Suppressor macrophage (primary cell): ENCODE results near the gene L1CAM.

ENCODE experiments used
- DNase-seq, 4 experiments: peaks; one replicate each; pipeline ENCODE4 v3.0.0-alpha.2; 2020 to 2022

The L1CAM gene

DNA sequence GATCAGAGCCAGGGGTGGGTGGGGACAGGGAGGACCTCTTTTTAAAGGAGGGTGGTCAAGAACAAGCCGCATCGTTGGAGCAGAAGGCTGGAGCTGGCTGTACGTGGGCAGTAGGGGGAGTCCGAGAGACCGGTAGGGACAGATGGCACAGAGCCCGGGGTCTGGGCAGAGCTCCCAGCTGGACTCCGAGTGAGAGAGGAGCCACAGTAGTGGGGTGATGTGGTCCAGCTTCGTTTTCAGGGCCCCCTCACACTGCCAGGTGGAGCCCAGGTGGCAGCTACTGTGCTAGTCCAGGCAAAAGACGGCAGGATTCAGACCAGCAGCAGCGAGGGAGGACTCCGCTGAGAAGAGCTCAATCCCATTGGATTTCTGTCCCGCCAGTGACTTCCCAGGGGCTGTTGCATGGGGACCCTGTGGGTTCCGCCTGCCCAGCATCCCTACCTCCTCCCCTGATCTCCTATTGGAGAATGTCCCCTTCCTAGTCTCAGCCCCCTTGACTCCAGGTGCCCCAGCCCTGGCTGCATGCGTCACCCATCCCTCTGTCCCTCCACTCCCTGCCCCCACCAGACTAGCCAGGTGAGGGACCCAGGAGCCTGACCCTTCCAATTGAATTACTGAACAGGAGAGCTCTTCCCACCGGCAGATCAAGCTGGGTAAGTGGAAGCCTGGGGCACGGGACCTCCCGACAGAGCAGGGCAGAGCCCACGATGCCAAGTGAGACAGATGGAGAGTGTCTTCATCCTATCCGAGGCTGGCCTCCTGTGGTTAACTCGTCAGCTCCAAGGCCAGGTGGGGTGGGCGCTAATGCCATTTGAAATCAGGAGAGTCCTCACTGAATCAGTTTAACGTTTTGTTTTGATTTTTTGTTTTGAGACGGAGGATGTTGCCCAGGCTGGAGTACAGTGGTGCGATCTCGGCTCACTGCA lies 37.2 kb upstream of the L1CAM start:
- peak in 3 of 4 experiments; percentile 37 to 43 (median 38) for DNase-seq

DNA sequence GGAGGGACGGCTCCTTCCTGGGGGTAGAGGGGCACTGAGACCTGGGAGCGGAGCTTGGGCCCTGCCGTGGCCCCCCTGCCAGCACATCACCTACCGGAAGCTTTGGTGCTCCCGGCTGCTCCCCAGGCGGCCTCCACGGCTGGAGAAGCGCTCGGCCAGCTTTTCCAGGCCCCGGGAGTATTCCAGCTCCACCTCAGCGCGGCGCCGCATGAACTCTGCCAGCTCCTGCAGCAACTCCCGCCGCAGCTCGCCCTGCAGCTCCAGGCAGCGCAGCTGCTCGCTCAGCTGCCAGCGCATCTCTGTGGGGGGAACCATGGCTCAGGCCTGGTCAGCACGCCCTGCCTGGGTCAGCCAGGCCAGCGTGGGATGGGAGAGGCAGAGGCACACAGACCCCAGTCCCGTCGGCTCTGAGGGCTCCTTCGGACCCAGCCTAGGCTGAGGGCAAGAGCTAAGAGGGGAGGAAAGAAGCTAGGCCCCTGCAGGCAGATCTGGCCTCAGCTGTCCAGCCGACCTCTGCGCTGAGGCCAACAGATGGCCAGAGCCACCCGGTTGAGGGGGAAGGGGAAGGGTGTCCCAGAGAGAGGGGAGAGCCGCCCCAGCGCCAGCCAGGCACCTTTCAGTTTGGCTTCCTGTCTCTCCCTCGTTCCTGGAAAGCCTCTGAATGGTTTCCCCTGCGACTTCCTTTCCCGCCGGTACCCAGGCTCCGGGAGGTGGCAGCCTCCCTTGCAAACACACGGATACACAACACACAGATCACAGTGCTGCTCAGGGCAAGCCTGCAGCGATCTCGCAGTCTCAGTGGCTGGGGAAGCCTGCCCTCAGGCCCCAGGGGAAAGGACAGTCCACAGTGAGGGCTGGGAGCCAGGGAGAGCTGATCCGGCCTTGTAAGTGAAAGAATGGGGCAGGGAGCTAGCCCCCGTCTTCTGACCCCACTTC lies 35.8 kb upstream of the L1CAM start:
- DNase-seq, result no peak

DNA sequence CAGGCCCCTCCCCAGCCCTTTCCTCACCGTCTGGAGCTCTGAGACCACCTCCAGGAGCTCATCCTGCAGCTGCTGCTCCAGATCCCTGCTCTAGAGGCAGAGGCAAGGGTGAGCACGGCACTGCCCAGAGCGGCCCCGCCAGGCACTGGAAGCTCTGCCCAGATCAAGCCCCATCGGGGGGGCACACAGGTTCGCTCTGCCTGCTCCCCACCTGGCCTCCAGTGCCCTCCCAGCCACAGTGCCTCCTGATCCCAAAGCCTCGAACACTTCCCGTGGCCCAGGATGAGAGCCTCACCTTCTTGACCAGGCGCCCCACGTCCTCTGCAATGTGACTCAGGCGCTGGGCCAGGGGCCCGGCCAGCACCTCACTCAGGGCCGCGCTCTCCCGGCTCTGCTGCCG lies 35.1 kb upstream of the L1CAM start:
- no peak for DNase-seq

DNA sequence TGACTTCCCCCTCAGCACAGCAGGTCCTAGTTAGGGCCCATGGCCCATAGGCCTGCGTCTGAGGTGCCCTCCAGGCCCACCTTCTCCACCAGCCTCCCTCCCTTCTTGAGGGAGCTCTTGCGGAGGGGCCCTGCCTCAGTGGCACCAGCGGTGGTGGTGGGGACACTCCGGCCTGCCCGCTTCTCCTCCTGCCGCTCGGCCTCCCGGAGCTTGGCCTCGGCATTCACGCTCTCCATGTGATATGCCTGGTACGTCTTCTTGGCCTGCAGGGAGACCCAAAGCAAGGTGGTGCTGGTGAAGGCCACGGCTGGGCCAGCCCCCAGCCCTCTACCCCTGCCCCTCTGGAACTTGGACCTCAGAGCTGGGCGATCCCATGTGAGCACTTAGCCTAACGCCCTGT lies 34.6 kb upstream of the L1CAM start:
- no peak for DNase-seq

DNA sequence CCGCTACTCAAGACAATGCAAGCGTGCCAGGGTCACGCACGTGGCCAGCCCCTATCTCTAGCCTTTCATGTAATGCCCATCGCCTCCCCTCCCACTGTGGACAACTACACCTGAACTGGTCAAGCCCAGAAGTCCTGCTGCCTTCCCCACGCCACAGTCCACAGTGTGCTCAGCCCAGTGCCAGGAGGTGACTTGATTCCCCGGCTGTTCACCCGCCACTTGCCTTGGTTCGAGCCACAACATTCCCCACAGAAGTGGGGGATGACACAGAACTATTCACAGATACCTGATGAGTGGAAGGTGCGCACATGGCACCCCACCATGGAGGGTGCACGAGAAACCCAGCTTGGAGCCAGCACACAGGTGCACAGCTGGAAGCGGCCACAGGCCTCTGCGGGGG lies 33.3 kb upstream of the L1CAM start:
- DNase-seq, result no peak

DNA sequence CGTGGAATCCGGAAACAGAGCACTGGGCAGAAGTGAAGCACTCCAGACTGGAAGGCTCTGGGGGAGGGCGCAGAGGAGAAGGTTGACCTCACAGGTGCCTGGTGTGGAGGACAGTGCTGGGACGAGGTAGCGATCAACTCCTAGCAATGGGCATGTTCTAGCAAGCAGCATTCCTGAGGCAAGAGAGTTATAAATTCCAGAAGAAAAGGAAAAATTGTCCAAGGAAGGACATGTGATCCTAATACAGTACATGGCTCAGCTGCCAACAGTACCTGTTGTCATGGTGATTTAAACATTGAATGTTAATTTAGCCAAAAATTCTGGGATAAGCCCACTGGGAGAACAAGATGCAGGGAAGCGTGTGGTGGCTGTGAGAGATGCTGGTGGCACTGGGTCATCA lies 31.9 kb upstream of the L1CAM start:
- DNase-seq, result no peak

DNA sequence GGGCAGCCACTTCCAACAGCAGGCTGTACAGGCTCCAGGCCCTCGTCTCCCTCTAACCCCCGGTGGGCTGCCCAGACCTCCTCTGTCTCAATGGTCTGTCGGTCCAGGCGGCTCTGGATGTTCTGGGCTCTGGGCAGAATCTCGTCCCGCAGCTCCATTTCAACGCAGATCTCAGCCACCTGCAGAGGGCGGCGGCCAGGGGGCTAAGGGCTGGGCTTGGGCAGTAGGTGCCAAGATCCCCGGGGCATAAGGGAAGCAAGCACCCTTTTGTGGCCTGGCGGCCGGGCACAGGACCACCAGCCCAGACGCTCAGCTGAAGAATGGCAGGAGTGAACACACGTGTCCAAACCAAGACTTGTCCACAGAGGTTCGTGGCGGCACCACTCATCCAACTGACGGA lies 27.7 kb upstream of the L1CAM start:
- DNase-seq, result no peak

DNA sequence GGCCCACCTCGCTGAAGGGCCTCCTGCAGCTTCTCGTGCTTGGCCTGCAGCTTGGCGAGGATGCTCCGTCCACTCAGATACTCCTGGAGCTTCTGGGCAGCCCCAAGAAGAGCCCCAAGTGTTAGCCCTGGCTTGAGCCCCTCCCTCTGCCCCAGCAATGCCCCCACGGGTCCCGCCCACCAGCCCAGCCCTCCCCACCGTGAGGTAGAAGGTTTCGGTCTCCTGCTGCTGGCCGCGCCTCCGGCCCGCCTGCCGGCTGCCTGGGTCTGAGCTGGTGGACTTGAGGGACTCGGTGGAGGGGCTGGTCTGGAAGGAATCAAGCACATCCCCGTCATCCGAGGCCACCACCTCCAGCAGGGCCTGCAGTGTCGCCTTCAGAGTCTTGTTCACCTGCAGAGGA lies 27.2 kb upstream of the L1CAM start:
- no peak for DNase-seq

DNA sequence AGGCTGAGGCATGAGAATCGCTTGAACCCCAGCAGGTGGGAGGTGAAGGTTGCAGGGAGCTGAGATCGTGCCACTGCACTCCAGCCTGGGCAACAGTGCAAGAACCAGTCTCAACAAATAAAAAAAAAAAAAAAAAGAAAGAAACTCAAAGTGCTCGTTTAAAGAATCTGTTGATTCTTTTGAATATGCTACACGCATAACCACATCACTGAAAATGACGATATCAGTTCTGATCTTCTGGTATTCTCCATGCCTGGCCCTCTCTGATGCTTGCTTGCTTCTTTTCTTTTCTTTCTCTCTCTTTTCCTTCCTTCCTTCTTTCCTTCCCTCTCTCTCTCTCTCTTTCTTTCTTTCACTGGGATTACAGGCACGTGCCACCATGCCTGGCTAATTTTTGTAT lies 25.8 kb upstream of the L1CAM start:
- no peak for DNase-seq

DNA sequence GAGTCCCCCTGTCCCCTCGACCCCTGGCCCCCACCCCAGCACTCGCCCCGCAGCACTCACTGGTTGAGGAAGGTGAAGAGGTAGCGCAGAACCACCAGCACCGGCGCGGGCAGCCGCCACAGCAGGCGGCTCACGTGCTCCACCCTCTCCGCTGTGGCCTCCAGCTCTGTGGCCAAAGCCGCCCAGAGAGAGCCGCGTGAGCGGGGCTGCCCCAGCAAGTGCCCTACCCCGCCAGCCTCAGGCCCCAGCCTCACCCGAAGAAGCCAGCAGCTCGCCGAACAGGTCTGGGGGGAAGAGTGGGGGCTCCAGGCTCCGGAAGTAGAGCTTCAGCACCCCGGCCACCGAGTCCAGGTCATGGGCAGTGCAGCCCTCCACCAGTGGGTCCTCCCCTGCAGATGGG lies 24.5 kb upstream of the L1CAM start:
- no peak for DNase-seq

DNA sequence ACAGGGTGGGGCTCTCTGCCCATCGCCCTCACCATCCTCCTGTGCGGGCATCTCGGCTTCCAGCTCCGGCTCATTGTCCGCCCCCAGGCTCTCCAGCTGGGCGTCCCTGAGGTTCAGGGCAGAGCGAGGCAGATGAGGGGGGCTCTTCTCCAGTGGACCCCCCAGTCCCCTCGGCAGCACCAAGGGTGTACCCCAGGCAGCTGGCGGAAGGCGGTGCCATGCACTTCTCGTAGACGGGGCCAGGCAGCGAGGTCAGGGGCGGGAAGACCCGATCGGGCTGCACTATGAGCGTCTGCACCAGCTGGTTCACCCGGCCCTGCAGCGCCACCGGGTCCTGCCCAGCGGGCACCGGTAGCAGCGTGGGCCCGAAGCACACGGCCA lies 24.0 kb upstream of the L1CAM start:
- no peak for DNase-seq

DNA sequence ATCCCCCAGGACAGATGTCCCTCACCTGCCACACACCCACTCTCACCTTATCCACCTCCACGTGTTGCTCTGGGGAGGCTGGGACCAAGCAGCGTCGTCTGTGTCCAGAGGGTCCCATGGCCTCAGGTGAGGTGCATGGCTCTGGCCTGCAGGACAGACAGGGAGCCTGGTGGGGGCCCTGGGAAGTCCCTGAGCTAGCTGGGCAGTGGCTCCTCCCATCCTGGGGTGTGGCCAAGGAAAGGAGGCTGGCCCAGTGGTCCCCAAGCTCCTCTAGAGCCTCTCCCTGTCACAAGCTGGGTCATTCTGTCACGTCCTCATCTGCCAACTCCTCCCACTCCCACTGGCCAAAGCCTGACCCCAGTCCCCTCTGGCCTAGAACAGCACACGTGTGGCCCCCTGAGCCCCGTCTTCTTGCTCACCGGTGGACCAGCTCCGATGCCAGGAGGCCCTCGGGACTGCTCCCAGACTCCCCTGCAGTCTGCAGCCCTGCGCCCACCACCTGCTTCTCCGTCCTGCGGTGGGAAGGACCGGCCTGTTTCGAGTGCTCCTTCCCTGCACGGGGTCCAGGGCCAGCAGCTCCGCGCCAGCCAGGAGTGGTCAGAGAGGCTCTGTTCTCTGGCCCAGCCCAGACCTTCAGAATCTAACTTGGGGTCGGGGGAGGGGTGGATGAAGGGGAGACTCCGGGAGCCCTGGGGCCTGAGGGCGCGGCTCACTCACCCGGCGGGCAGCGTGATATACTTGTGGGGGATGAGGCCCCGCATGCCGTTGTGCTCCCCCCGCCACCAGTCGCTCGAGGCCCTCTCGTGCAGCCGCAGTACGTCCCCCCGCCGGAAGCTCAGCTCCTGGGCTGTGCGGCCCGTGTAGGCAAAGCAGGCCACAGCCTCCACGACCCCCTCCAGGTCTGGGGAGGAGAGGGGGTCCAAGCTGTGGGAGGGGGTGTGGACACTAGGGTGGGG lies 23.3 kb upstream of the L1CAM start:
- no peak for DNase-seq

DNA sequence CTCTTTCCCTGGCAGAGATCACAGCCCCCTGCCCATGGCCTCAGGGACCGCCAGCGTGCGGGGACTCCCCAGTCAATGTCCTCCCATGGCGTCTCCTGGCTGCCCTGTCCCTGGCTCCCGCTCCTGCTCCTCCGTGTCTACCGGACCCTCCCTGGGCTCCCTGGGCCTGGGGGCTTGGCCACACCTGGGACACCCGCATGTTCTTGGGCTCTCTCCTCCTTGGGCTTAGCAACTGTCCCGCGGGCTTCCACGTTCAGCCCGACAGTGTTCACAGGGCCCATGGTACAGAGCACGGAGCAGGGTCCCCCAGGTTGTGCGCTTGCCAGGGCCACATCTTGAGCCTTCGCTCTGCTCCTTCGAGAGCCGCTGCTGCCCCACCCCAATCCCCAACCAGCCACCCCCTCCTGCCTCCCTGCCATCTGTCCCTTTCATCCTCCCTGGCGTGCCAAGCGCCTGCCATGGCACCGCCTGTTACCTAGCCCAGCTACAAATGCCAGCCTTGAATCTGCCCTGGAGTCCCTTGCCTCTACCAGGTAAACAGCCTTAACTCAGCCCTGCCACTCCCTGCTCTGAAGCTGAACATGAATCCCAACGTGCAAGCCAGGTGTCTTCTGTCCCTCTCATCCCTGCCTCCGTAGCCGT lies 22.4 kb upstream of the L1CAM start:
- DNase-seq, result no peak

DNA sequence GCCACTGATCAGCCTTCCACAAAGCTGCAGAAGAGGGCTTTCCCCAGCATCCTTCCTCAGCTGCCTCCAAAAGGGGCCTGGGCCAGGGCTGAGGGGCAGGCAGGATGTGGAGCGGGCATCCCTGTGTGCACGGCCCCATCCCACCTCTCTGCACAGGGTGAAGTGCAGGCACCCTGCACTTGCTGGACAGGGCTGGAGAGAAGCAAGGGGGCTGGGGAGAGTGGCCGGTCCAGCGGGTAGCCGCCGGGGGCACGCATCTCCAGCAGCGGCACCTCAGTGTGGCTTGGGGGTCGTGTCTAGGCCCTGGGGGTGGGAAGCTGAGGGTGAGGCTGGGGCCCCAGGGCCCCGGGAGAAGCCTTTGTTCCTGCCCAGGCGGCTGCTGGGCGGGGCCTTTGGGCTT lies 21.5 kb upstream of the L1CAM start:
- DNase-seq, result no peak

DNA sequence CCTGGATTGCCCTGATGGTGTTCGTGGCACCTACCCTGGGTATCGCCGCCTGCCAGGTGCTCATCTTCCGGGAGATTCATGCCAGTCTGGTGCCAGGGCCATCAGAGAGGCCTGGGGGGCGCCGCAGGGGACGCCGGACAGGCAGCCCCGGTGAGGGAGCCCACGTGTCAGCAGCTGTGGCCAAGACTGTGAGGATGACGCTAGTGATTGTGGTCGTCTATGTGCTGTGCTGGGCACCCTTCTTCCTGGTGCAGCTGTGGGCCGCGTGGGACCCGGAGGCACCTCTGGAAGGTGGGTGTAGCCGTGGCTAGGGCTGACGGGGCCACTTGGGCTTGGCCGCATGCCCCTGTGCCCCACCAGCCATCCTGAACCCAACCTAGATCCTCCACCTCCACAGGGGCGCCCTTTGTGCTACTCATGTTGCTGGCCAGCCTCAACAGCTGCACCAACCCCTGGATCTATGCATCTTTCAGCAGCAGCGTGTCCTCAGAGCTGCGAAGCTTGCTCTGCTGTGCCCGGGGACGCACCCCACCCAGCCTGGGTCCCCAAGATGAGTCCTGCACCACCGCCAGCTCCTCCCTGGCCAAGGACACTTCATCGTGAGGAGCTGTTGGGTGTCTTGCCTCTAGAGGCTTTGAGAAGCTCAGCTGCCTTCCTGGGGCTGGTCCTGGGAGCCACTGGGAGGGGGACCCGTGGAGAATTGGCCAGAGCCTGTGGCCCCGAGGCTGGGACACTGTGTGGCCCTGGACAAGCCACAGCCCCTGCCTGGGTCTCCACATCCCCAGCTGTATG lies 20.3 kb upstream of the L1CAM start:
- no peak for DNase-seq

DNA sequence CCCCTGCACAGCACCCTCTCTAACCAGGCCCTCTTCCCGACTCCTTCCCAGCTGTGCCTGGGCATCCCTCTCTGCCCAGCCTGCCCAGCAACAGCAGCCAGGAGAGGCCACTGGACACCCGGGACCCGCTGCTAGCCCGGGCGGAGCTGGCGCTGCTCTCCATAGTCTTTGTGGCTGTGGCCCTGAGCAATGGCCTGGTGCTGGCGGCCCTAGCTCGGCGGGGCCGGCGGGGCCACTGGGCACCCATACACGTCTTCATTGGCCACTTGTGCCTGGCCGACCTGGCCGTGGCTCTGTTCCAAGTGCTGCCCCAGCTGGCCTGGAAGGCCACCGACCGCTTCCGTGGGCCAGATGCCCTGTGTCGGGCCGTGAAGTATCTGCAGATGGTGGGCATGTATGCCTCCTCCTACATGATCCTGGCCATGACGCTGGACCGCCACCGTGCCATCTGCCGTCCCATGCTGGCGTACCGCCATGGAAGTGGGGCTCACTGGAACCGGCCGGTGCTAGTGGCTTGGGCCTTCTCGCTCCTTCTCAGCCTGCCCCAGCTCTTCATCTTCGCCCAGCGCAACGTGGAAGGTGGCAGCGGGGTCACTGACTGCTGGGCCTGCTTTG lies 19.6 kb upstream of the L1CAM start:
- DNase-seq, result no peak

DNA sequence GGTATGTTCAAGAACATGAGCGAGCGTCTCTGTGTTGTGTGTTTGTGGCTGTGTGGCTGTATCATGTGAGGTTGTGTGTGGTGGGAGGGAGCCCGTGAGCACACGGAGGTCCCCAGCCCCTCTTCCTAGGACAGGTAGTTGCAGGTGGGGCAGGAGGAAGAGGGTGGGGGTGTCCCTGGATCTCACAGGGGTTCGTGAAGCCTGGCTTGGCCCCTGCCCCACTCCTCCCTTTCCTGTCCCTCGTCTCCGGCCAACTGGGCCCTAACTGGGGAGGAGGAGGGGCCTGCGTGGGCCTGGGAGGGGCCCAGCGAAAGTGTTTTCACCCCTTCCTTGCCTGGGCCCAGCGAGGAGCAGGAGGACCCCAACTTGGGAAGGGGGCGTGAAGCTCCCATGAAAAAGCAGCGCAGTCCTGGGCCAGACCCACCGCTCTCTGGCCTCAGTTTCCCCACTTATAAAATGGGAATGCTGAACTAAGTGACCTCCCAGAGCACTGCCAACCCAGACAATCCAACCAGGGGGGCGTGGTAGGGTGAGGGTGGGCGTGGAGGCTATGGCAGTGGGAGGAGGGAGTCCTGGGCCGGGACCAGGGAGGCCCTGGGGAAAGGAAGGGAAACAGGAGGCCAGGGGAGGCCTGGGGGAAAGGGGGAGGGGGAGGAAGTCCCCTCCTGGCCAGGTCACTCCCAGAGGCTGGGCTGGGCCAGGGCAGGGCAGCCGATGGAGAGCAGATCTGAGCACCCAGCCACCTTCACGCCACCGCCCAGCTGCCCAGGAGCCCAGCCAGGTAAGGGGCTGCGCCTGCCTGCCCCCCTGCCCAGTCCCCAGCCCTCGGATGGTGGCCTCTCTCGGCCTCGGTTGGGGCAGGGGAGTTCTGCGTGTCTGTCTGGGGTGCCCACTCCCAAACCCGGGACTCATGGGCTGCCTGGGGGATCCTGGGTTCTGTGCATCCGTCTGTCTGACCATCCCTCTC lies 18.3 kb upstream of the L1CAM start, which contains the start of gene AVPR2:
AVPR2 (plus strand) TSS at position 683 of the 967 bp plus-strand sequence. CDS start 473 bp downstream, outside the sequence.
- peak in 1 of 4 experiments; percentile 46 for DNase-seq

DNA sequence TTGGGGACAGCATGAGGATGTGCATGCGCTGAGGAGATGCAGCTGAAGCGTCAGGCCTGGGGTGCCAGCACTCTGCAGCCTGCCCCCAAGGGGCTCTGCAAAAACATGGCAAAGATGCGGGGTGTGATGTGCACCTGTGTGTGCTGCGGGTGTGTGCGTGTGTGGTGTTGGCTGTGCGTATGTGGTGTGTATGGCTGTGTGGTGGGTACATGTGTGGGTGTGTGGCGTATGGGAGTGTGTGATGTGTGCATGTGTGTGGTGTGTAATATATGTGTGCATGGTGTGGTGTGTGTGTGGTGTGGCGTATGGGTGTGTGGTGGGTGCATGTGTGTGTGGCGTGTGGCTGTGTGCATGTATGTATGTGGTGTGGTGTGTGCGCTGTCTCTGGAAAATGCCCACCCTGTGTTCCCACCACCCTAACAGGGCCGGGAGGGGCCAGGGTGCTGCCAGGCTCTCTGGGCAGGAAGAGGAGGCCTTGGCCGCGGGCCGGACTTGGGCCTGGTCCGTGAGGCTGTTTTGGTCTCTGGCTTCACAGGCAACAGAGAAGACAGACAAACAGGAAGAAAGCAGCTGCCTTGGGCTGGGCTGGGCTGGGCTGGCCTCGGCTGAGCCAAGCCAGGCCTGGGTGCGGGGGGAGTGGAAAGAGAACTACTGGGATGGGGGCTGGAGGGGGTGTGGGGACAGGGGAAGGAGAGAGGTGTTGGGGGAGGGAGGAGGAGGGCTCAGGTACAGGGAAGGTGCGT lies 17.4 kb upstream of the L1CAM start:
- DNase-seq, result peak; percentile 36 to 68 (median 57)
